Inferior parietal cortex (tissue), 1 donor: Measurements from ENCODE around the gene IDH3B.

ENCODE experiments used
- DNase-seq: peaks from one replicate; pipeline ENCODE4 v3.0.0-alpha.2; 2016; ENCODE audit errors: extremely low spot score

The IDH3B gene

GRCh38 chr20:2656471-2657117, 7.4 kb downstream of the IDH3B start:
- DNase-seq: no peak

GRCh38 chr20:2655331-2656116, 8.5 kb downstream of the IDH3B start:
- DNase-seq: no peak

GRCh38 chr20:2654831-2655230, 9.2 kb downstream of the IDH3B start:
- DNase-seq: no peak

- DNase-seq: no peak
Measured at GRCh38 chr20:2654384-2654822, 9.6 kb downstream of the IDH3B start.

- DNase-seq: no peak
Measured at GRCh38 chr20:2653556-2654383, 10.2 kb downstream of the IDH3B start.

GRCh38 chr20:2652724-2653555, 11.1 kb downstream of the IDH3B start:
- DNase-seq: peak; percentile 54

- peak; percentile 92 for DNase-seq
Measured at GRCh38 chr20:2651772-2652723, 12.0 kb downstream of the IDH3B start, which contains the start of gene NOP56. Gene NOP56, plus strand, starts transcription at chr20:2652632. Its CDS starts 29 bp downstream, at chr20:2652661.

GRCh38 chr20:2643708-2644107, 20.3 kb downstream of the IDH3B start:
- DNase-seq: no peak

GRCh38 chr20:2640899-2641298, 23.1 kb downstream of the IDH3B start:
- DNase-seq: no peak

- no peak for DNase-seq
Measured at GRCh38 chr20:2640260-2640659, 23.8 kb downstream of the IDH3B start.

- DNase-seq: no peak
Measured at GRCh38 chr20:2637246-2637645, 26.8 kb downstream of the IDH3B start.

GRCh38 chr20:2633381-2633780, 30.6 kb downstream of the IDH3B start:
- DNase-seq: no peak

GRCh38 chr20:2631228-2631627, 32.8 kb downstream of the IDH3B start:
- no peak for DNase-seq

- no peak for DNase-seq
Measured at GRCh38 chr20:2626853-2627541, 37.0 kb downstream of the IDH3B start.

- DNase-seq: no peak
Measured at GRCh38 chr20:2625062-2625461, 39.0 kb downstream of the IDH3B start.

GRCh38 chr20:2624190-2624589, 39.8 kb downstream of the IDH3B start:
- DNase-seq: no peak

GRCh38 chr20:2619961-2620595, 43.9 kb downstream of the IDH3B start:
- DNase-seq: no peak

GRCh38 chr20:2619337-2619736, 44.7 kb downstream of the IDH3B start:
- DNase-seq: no peak

- no peak for DNase-seq
Measured at GRCh38 chr20:2618815-2619214, 45.2 kb downstream of the IDH3B start.
